OCI-LY1 (cell line): ENCODE measurements around the gene ABL2.

Experiments used
- H2AFZ ChIP-seq: fragments of 200-600 bp; sonication (generic), shearing (Covaris generic); 2 replicates; pipeline ENCODE4 v1.6.0; 2014; ENCODE audit warnings: antibody characterized with exemption, mild to moderate bottlenecking, low read length
- H3F3A ChIP-seq: fragments of 200-600 bp; sonication (generic), shearing (Covaris generic); 2 replicates; pipeline ENCODE4 v1.6.0; 2014; ENCODE audit warnings: mild to moderate bottlenecking, antibody characterized with exemption, low read length, moderate library complexity; ENCODE audit not compliant: insufficient read depth
- H3K27ac ChIP-seq: fragments of 200-600 bp; sonication (generic); 2 replicates; pipeline ENCODE4 v1.5.1; 2014; ENCODE audit warnings: low read length, mixed run types, mild to moderate bottlenecking, low read depth; ENCODE audit not compliant: poor library complexity, severe bottlenecking
- H3K27me3 ChIP-seq: fragments of 200-600 bp; sonication (generic); 2 replicates; pipeline ENCODE4 v1.6.0; 2014; ENCODE audit warnings: antibody characterized with exemption, mild to moderate bottlenecking, low read length, moderate library complexity; ENCODE audit not compliant: insufficient read depth
- H3K36me3 ChIP-seq: fragments of 200-600 bp; sonication (generic); 2 replicates; pipeline ENCODE4 v1.6.1; 2014; ENCODE audit warnings: mild to moderate bottlenecking, antibody characterized with exemption, low read length, moderate library complexity, mixed read lengths; ENCODE audit not compliant: insufficient read depth
- H3K4me1 ChIP-seq: fragments of 200-600 bp; sonication (generic); 2 replicates; pipeline ENCODE4 v1.5.1; 2014; ENCODE audit warnings: mild to moderate bottlenecking, low read length, moderate library complexity; ENCODE audit not compliant: insufficient read depth, severe bottlenecking
- H3K4me2 ChIP-seq: fragments of 200-600 bp; sonication (generic), shearing (Covaris generic); 2 replicates; pipeline ENCODE4 v1.6.1; 2014; ENCODE audit warnings: low read length
- H3K4me3 ChIP-seq: fragments of 200-600 bp; sonication (generic); 2 replicates; pipeline ENCODE4 v1.5.1; 2014; ENCODE audit warnings: low read length, low read depth, mild to moderate bottlenecking, mixed read lengths; ENCODE audit not compliant: poor library complexity, severe bottlenecking
- H3K79me2 ChIP-seq: fragments of 200-600 bp; shearing (Covaris generic); 2 replicates; pipeline ENCODE4 v1.6.1; 2016; ENCODE audit warnings: mixed run types, low read length, mixed read lengths; ENCODE audit not compliant: insufficient read depth
- H3K9ac ChIP-seq: fragments of 200-600 bp; sonication (generic), shearing (Covaris generic); 2 replicates; pipeline ENCODE4 v1.6.1; 2014; ENCODE audit warnings: mild to moderate bottlenecking, low read length, mixed read lengths
- H3K9me2 ChIP-seq: fragments of 200-600 bp; sonication (generic), shearing (Covaris generic); 2 replicates; pipeline ENCODE4 v1.6.1; 2014; ENCODE audit warnings: low read depth, mild to moderate bottlenecking, low read length, mixed read lengths
- H3K9me3 ChIP-seq: fragments of 200-600 bp; shearing (Covaris generic); 2 replicates; pipeline ENCODE4 v1.6.1; 2014; ENCODE audit warnings: low read length, mixed read lengths
- H4K20me1 ChIP-seq: fragments of 200-600 bp; sonication (generic), shearing (Covaris generic); 2 replicates; pipeline ENCODE4 v1.6.0; 2016; ENCODE audit warnings: mild to moderate bottlenecking, low read length; ENCODE audit not compliant: insufficient read depth
- CTCF ChIP-seq: fragments of 200-600 bp; sonication (generic), shearing (Covaris generic); IDR thresholded peaks from 2 replicates; pipeline ENCODE4 v1.5.1; 2017; ENCODE audit warnings: mild to moderate bottlenecking, antibody characterized with exemption, low read length, moderate library complexity, mixed read lengths
- EZH2 ChIP-seq: fragments of 200-600 bp; sonication (generic), shearing (Covaris generic); IDR thresholded peaks from 2 replicates; pipeline ENCODE4 v1.8.0; 2017; ENCODE audit warnings: borderline replicate concordance, mixed run types, mild to moderate bottlenecking, antibody characterized with exemption, low read length, moderate library complexity, mixed read lengths

Gene ABL2

GRCh38 chr1:179187735-179188471 is 41.6 kb downstream of the ABL2 start:
- no peaks in the 10 kb centered on the region for H3K9me3 ChIP-seq
- no peak for TF ChIP-seq EZH2
- no peak for TF ChIP-seq CTCF
- no peak overlapping the region for H3K27ac ChIP-seq
- H3F3A ChIP-seq: no peaks in the 10 kb centered on the region
- H3K27me3 ChIP-seq: no peaks in the 10 kb centered on the region
- no peaks in the 10 kb centered on the region for H4K20me1 ChIP-seq
- H2AFZ ChIP-seq: no peak overlapping the region
- no peak overlapping the region for H3K4me2 ChIP-seq
- H3K79me2 ChIP-seq: peaks cover 12% of the 10 kb centered on the region; the same call in 1 of the 2 replicates
- H3K36me3 ChIP-seq: no peaks in the 10 kb centered on the region; the same call in 1 of the 2 replicates
- H3K9me2 ChIP-seq: no peaks in the 10 kb centered on the region
- no peak overlapping the region for H3K4me3 ChIP-seq
- H3K9ac ChIP-seq: no peak overlapping the region
- no peaks in the 10 kb centered on the region for H3K4me1 ChIP-seq

GRCh38 chr1:179187043-179187442 is 42.4 kb downstream of the ABL2 start:
- no peak overlapping the region for H3K4me2 ChIP-seq
- no peaks in the 10 kb centered on the region for H4K20me1 ChIP-seq
- TF ChIP-seq EZH2 (no peak), CTCF (no peak)
- no peak overlapping the region for H2AFZ ChIP-seq
- H3F3A ChIP-seq: no peaks in the 10 kb centered on the region
- H3K9me3 ChIP-seq: no peaks in the 10 kb centered on the region
- peaks cover 3% of the 10 kb centered on the region; the same call in 1 of the 2 replicates for H3K79me2 ChIP-seq
- H3K4me3 ChIP-seq: no peak overlapping the region
- no peaks in the 10 kb centered on the region; the same call in 1 of the 2 replicates for H3K36me3 ChIP-seq
- no peaks in the 10 kb centered on the region for H3K27me3 ChIP-seq
- H3K4me1 ChIP-seq: no peaks in the 10 kb centered on the region
- no peak overlapping the region for H3K9ac ChIP-seq
- H3K27ac ChIP-seq: no peak overlapping the region
- no peaks in the 10 kb centered on the region for H3K9me2 ChIP-seq

- H3K36me3 ChIP-seq: no peaks in the 10 kb centered on the region
- H3K4me1 ChIP-seq: no peaks in the 10 kb centered on the region
- no peak overlapping the region for H3K4me3 ChIP-seq
- TF ChIP-seq EZH2 (no peak), CTCF (no peak)
- H3K9me2 ChIP-seq: no peaks in the 10 kb centered on the region
- H4K20me1 ChIP-seq: no peaks in the 10 kb centered on the region
- no peaks in the 10 kb centered on the region for H3K79me2 ChIP-seq
- no peaks in the 10 kb centered on the region for H3K9me3 ChIP-seq
- H3K4me2 ChIP-seq: no peak overlapping the region
- H3F3A ChIP-seq: no peaks in the 10 kb centered on the region
- no peak overlapping the region for H2AFZ ChIP-seq
- no peak overlapping the region for H3K27ac ChIP-seq
- no peak overlapping the region for H3K9ac ChIP-seq
- H3K27me3 ChIP-seq: no peaks in the 10 kb centered on the region
Measured at GRCh38 chr1:179184403-179184802, 45.1 kb downstream of the ABL2 start.
